ENCODE data around the gene KRT3. TPM values are rescaled to one million over a fixed set of nuclear protein-coding genes. Genes with fewer than 3 reads are reported as not detected.

KRT3 gene
- total RNA-seq, 1 donor from 2014 or later: 0.09 TPM

DNA sequence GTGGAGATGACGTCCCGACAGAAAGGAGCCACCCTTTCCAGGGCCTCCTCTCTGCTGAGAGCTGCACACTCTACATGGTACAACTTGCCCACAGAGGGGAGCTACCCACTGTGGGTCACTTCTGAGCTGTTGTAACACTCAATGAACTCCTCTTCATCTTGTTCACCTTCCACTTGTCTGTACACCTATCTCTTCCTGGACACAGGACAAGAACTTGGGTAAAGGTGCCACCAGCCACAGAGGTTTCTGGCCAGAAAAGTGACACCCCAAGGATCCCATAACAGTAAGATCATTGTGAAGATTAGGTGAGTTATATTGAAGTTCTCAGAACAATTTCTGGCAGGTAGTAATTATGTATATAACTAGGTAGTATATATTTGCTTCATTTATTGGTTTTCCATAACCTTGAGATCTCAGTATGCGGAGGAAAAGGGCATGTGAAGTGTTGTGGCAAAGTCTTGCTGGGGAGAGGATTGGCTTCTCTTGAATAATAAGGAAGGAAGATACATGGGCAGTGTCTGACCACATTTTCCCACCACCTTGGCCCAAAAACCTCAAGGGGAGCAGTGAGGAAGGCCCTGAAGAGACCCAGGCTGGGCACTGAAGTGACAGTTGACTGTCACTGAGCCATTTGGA lies 53.0 kb downstream of the KRT3 start:
- H3K4me1 Mint-ChIP-seq (ENCODE audit: low read depth, unreplicated experiment): no peaks in the 10 kb centered on the region
- no peak for FAIRE-seq

GRCh38 chr12:52742196-52742580 lies 53.7 kb downstream of the KRT3 start:
- peaks cover 77% of the 10 kb centered on the region for H3K27me3 Mint-ChIP-seq (ENCODE audit: low read depth, unreplicated experiment)
- peaks cover 7% of the 10 kb centered on the region for H3K27me3 ChIP-seq (ENCODE audit: insufficient read depth, low read length)
- H3K27ac ChIP-seq (ENCODE audit: low read depth, low read length): no peak overlapping the region
- H3K4me1 ChIP-seq (ENCODE audit: insufficient read depth, low read length): no peaks in the 10 kb centered on the region
- H3K27ac Mint-ChIP-seq (ENCODE audit: unreplicated experiment): no peak overlapping the region
- H4K20me1 ChIP-seq (ENCODE audit: insufficient read depth, low read length): no peaks in the 10 kb centered on the region
- no peaks in the 10 kb centered on the region for H3K79me2 ChIP-seq (ENCODE audit: insufficient read depth, low read length)
- no peak overlapping the region for H3K9ac ChIP-seq (ENCODE audit: low read length)
- no peaks in the 10 kb centered on the region for H3K36me3 Mint-ChIP-seq (ENCODE audit: low read depth, unreplicated experiment)
- no peak overlapping the region for H3K4me3 Mint-ChIP-seq (ENCODE audit: unreplicated experiment)
- no peak overlapping the region for H3K4me2 ChIP-seq (ENCODE audit: low read length)
- H3K9me3 ChIP-seq (ENCODE audit: insufficient read depth, low read depth, low read length): no peaks in the 10 kb centered on the region
- no peak overlapping the region for H2AFZ ChIP-seq (ENCODE audit: low read depth, low read length)
- H3K36me3 ChIP-seq (ENCODE audit: insufficient read depth, low read length): no peaks in the 10 kb centered on the region
- H3K4me3 ChIP-seq (ENCODE audit: insufficient read depth, low read depth, low read length): no peak overlapping the region
- no peaks in the 10 kb centered on the region for H3K9me3 Mint-ChIP-seq (ENCODE audit: unreplicated experiment)
- DNase-seq (ENCODE audit: low read depth) (no peak), FAIRE-seq (no peak)
- TF ChIP-seq EZH2 (IDR thresholded peaks at IDR 0.05; ENCODE audit: insufficient read depth, low read length): no peak
- TF ChIP-seq, protein P1, sequence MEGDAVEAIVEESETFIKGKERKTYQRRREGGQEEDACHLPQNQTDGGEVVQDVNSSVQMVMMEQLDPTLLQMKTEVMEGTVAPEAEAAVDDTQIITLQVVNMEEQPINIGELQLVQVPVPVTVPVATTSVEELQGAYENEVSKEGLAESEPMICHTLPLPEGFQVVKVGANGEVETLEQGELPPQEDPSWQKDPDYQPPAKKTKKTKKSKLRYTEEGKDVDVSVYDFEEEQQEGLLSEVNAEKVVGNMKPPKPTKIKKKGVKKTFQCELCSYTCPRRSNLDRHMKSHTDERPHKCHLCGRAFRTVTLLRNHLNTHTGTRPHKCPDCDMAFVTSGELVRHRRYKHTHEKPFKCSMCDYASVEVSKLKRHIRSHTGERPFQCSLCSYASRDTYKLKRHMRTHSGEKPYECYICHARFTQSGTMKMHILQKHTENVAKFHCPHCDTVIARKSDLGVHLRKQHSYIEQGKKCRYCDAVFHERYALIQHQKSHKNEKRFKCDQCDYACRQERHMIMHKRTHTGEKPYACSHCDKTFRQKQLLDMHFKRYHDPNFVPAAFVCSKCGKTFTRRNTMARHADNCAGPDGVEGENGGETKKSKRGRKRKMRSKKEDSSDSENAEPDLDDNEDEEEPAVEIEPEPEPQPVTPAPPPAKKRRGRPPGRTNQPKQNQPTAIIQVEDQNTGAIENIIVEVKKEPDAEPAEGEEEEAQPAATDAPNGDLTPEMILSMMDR (IDR thresholded peaks at IDR 0.05; ENCODE audit: insufficient read depth, low read depth, low read length): no peak
- no peaks in the 10 kb centered on the region for H3K4me1 Mint-ChIP-seq (ENCODE audit: low read depth, unreplicated experiment)

More for the DNA sequence above, 53.0 kb downstream of the KRT3 start:
- Histone ChIP-seq H3K36me3 (ENCODE audit: insufficient read depth, low read length) (no peaks in the 10 kb centered on the region), H4K20me1 (ENCODE audit: insufficient read depth, low read length) (no peaks in the 10 kb centered on the region), H3K4me1 (ENCODE audit: insufficient read depth, low read length) (no peaks in the 10 kb centered on the region), H3K27ac (ENCODE audit: low read depth, low read length) (no peak overlapping the region), H3K79me2 (ENCODE audit: insufficient read depth, low read length) (no peaks in the 10 kb centered on the region), H3K9me3 (ENCODE audit: insufficient read depth, low read depth, low read length) (no peaks in the 10 kb centered on the region), H3K27me3 (ENCODE audit: insufficient read depth, low read length) (peaks cover 10% of the 10 kb centered on the region), H3K4me2 (ENCODE audit: low read length) (no peak overlapping the region), H2AFZ (ENCODE audit: low read depth, low read length) (no peak overlapping the region), H3K4me3 (ENCODE audit: insufficient read depth, low read depth, low read length) (no peak overlapping the region), H3K9ac (ENCODE audit: low read length) (no peak overlapping the region)
- H3K27me3 Mint-ChIP-seq (ENCODE audit: low read depth, unreplicated experiment): peaks cover 83% of the 10 kb centered on the region
- no peak for TF ChIP-seq EZH2 (IDR thresholded peaks at IDR 0.05; ENCODE audit: insufficient read depth, low read length)
- TF ChIP-seq, protein P1 (IDR thresholded peaks at IDR 0.05; ENCODE audit: insufficient read depth, low read depth, low read length): no peak
- no peaks in the 10 kb centered on the region for H3K36me3 Mint-ChIP-seq (ENCODE audit: low read depth, unreplicated experiment)
- H3K27ac Mint-ChIP-seq (ENCODE audit: unreplicated experiment): no peak overlapping the region
- H3K4me3 Mint-ChIP-seq (ENCODE audit: unreplicated experiment): no peak overlapping the region
- no peaks in the 10 kb centered on the region for H3K9me3 Mint-ChIP-seq (ENCODE audit: unreplicated experiment)
- no peak for DNase-seq (ENCODE audit: low read depth)

All from astrocyte (in vitro differentiated cells and primary cell).